Caco-2 (cell line): ENCODE results near the gene VAV2. TPM values are rescaled to one million over a fixed set of nuclear protein-coding genes. Genes with fewer than 3 reads are reported as not detected.

Experiments used
- BruUV-seq: library from RNA; stranded (reverse); fragments of 400-500 nt; replicated peaks from 2 replicates; lab custom pipeline; 2021; lab: Mats Ljungman, UMichigan
- CTCF ChIA-PET: fragments of 300-600 bp; sonication (Branson Sonifier 250); formaldehyde crosslinking; loops from one replicate; lab custom pipeline; 2022; ENCODE audit warnings: antibody characterized with exemption; lab: Charles Lee
- POLR2A ChIA-PET: fragments of 300-600 bp; sonication (Branson Sonifier 250); formaldehyde crosslinking; loops from one replicate; lab custom pipeline; 2022; ENCODE audit warnings: antibody characterized with exemption; lab: Charles Lee
- DNase-seq, 2 experiments: peaks; one replicate each; pipeline versions ENCODE4 v3.0.0 to v3.0.0-alpha.2; 2020 to 2022
- H3K27me3 ChIP-seq: replicated peaks from 2 replicates; pipeline ENCODE4 v1.6.0; 2011; ENCODE audit warnings: low read length; ENCODE audit not compliant: control insufficient read depth, insufficient read depth
- H3K36me3 ChIP-seq: 2 replicates; pipeline ENCODE4 v1.5.1; 2011; ENCODE audit warnings: low read length; ENCODE audit not compliant: control insufficient read depth, insufficient read depth
- H3K4me1 ChIP-seq: fragments of 250-450 bp; sonication (Bioruptor Pico); 2 replicates; pipeline ENCODE4 v1.5.1; 2020; ENCODE audit warnings: mild to moderate bottlenecking
- H3K4me3 ChIP-seq: 2 replicates; pipeline ENCODE4 v1.5.1; 2011; ENCODE audit warnings: low read depth, mild to moderate bottlenecking, control low read depth, low read length
- H3K9me3 ChIP-seq: fragments of 250-450 bp; sonication (Bioruptor Pico); 2 replicates; pipeline ENCODE4 v1.5.1; 2020; ENCODE audit warnings: mild to moderate bottlenecking, moderate library complexity
- H3K27ac Mint-ChIP-seq: one replicate; pipeline ENCODE4 v1.8.0; 2022; ENCODE audit warnings: mixed read lengths; ENCODE audit not compliant: unreplicated experiment
- H3K27me3 Mint-ChIP-seq: one replicate; pipeline ENCODE4 v1.8.0; 2022; ENCODE audit warnings: mixed read lengths; ENCODE audit not compliant: insufficient read depth, unreplicated experiment
- H3K36me3 Mint-ChIP-seq: one replicate; pipeline ENCODE4 v1.8.0; 2022; ENCODE audit warnings: mild to moderate bottlenecking, mixed read lengths; ENCODE audit not compliant: insufficient read depth, unreplicated experiment
- H3K4me1 Mint-ChIP-seq: one replicate; pipeline ENCODE4 v1.8.0; 2022; ENCODE audit warnings: low read depth, mixed read lengths; ENCODE audit not compliant: unreplicated experiment
- H3K4me3 Mint-ChIP-seq: one replicate; pipeline ENCODE4 v1.8.0; 2022; ENCODE audit warnings: mild to moderate bottlenecking, moderate library complexity, mixed read lengths; ENCODE audit not compliant: unreplicated experiment
- H3K9me3 Mint-ChIP-seq: one replicate; pipeline ENCODE4 v1.8.0; 2022; ENCODE audit warnings: mixed read lengths; ENCODE audit not compliant: unreplicated experiment
- intact Hi-C: fragments of 100-400 bp; cut with micrococcal nuclease; formaldehyde crosslinking; loops from one replicate; pipeline ENCODE4 v1.10.0; 2022; ENCODE audit not compliant: unreplicated experiment
- total RNA-seq: library from RNA; stranded (reverse); gene quantifications from 2 replicates; pipeline ENCODE4 v1.2.3, GENCODE V29; 2022
- TF ChIP-seq, protein P1 (sequence below), 2 experiments: fragments of 200-600 bp in 1 of 2; IDR thresholded peaks; 1 replicate in 1 of 2; 2 replicates in 1 of 2; pipeline versions ENCODE4 v1.5.1 to v1.8.0; 2011 to 2022; ENCODE audit warnings: antibody characterized with exemption in 1 of 2, control low read depth in 1 of 2, inconsistent platforms in 1 of 2, low read depth in 1 of 2, low read length in 1 of 2, mild to moderate bottlenecking in 1 of 2, moderate library complexity in 1 of 2; ENCODE audit not compliant: insufficient read depth in 1 of 2, severe bottlenecking in 1 of 2, unreplicated experiment in 1 of 2

VAV2 gene
- total RNA-seq, 1 experiment from 2014 or later: 55.3 TPM

GRCh38 chr9:133733421-133733795 is 258.7 kb downstream of the VAV2 start:
- no peak for DNase-seq
- Histone ChIP-seq H3K27me3 (no peaks in the 10 kb centered on the region), H3K4me1 (no peaks in the 10 kb centered on the region), H3K36me3 (no peaks in the 10 kb centered on the region), H3K9me3 (no peaks in the 10 kb centered on the region), H3K4me3 (no peak overlapping the region)
- Mint-ChIP-seq H3K4me1 (no peaks in the 10 kb centered on the region), H3K4me3 (no peak overlapping the region), H3K27ac (no peak overlapping the region), H3K36me3 (no peaks in the 10 kb centered on the region), H3K9me3 (no peaks in the 10 kb centered on the region), H3K27me3 (peaks cover 8% of the 10 kb centered on the region)
- no TSS peak for BruUV-seq
- ChIA-PET POLR2A (no interaction called here), CTCF (interaction anchor here (1.7 kb wide), 1 partner anchor 9 kb away, joined by 6 read pairs; no protein-coding TSS in a partner anchor)
- TF ChIP-seq, protein P1, sequence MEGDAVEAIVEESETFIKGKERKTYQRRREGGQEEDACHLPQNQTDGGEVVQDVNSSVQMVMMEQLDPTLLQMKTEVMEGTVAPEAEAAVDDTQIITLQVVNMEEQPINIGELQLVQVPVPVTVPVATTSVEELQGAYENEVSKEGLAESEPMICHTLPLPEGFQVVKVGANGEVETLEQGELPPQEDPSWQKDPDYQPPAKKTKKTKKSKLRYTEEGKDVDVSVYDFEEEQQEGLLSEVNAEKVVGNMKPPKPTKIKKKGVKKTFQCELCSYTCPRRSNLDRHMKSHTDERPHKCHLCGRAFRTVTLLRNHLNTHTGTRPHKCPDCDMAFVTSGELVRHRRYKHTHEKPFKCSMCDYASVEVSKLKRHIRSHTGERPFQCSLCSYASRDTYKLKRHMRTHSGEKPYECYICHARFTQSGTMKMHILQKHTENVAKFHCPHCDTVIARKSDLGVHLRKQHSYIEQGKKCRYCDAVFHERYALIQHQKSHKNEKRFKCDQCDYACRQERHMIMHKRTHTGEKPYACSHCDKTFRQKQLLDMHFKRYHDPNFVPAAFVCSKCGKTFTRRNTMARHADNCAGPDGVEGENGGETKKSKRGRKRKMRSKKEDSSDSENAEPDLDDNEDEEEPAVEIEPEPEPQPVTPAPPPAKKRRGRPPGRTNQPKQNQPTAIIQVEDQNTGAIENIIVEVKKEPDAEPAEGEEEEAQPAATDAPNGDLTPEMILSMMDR (IDR thresholded peaks at IDR 0.05; ENCODE audit: insufficient read depth in 1 of 2, low read depth in 1 of 2, low read length in 1 of 2, severe bottlenecking in 1 of 2, unreplicated experiment in 1 of 2): no peak
- intact Hi-C loops: no loop called here

DNA sequence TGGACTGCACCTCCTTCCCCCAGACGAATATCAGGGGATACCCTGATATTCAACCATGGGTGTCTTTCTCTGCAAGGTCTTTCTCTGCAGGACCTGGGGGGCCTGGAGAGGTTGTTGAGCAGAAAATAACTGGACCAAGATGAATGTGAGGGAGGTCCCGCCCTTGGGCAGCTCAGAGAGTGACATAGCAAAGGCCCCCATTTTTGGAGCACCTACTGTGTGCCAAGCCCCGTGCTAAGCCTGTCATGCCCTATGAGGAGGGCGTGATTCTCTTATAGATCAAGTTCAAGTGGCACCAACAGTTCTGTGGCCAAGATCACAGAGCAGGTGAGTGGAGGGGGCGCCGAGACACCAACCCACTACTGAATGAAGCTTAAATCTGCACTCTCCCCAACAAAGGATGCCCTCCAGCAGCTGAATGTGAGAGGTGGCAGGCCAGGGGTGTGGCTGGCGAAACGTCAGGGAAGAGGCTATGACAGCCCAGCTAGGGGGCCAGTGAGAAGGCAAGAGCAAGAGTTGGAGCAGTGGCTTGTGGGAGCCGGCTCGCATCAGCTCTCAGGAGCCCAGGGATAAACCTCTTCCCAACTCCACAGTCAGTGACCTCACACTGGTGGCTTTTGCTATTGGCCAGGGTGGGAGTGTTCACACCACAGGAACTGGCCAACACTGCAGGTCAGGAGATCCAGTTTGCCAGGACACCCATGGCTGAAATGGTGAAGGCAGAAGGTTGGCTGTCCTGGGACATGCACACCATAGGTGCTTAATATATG is 259.3 kb downstream of the VAV2 start:
- H3K27ac Mint-ChIP-seq: no peak overlapping the region
- Histone ChIP-seq H3K4me3 (no peak overlapping the region), H3K36me3 (no peaks in the 10 kb centered on the region), H3K27me3 (no peaks in the 10 kb centered on the region), H3K9me3 (no peaks in the 10 kb centered on the region), H3K4me1 (no peaks in the 10 kb centered on the region)
- POLR2A ChIA-PET: no interaction called here
- TF ChIP-seq, protein P1 (IDR thresholded peaks at IDR 0.05; ENCODE audit: insufficient read depth in 1 of 2, low read depth in 1 of 2, low read length in 1 of 2, severe bottlenecking in 1 of 2, unreplicated experiment in 1 of 2): no peak
- no peaks in the 10 kb centered on the region for H3K36me3 Mint-ChIP-seq
- CTCF ChIA-PET: interaction anchor here (1.7 kb wide), 1 partner anchor 10 kb away, joined by 6 read pairs; no protein-coding TSS in a partner anchor
- no TSS peak for BruUV-seq
- no peak overlapping the region for H3K4me3 Mint-ChIP-seq
- intact Hi-C loops: no loop called here
- no peaks in the 10 kb centered on the region for H3K9me3 Mint-ChIP-seq
- H3K27me3 Mint-ChIP-seq: peaks cover 8% of the 10 kb centered on the region
- H3K4me1 Mint-ChIP-seq: no peaks in the 10 kb centered on the region
- DNase-seq: no peak

DNA sequence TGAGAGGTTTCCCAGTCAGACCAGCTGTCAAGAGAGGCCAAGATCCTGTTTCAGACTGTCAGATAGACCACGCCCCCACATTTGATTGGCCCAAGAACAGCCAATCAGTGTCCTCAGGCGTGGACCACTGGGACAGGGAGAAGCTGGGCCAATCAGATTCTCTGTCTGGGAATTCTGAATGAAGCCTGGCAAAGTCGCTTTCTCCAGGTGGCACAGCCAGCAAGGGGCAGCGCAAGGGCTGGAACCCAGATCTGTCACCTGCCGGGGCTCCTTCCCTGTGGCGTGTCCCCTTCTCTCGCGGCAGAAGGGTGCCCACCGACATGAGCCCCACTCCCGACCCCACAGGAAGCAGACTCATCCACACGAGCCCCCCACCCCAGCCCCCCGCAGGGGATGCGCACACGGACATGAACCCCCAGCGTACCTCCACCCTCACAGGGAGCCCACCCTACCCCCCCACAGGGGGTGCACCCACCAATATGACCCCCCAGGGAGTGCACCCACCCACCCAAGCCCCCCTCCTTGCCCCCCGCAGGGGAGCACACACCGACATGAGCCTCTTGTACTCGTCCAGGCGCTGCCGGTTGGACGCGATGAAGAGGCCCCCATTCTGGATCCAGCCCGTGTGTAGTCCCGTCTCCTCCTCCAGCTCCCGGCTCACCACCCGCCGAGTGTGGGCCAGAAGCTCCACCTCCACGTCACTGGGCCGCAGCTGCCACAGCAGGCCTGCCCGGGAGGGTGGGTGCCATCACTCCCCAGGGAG is 260.1 kb downstream of the VAV2 start:
- ChIA-PET CTCF (interaction anchor here (1.7 kb wide), 1 partner anchor 11 kb away, joined by 6 read pairs; no protein-coding TSS in a partner anchor), POLR2A (no interaction called here)
- H3K36me3 Mint-ChIP-seq: no peaks in the 10 kb centered on the region
- Histone ChIP-seq H3K9me3 (no peaks in the 10 kb centered on the region), H3K27me3 (no peaks in the 10 kb centered on the region), H3K36me3 (no peaks in the 10 kb centered on the region), H3K4me3 (no peak overlapping the region), H3K4me1 (no peaks in the 10 kb centered on the region)
- H3K4me1 Mint-ChIP-seq: no peaks in the 10 kb centered on the region
- peaks cover 8% of the 10 kb centered on the region for H3K27me3 Mint-ChIP-seq
- intact Hi-C loops: no loop called here
- BruUV-seq: no TSS peak
- H3K4me3 Mint-ChIP-seq: no peak overlapping the region
- H3K27ac Mint-ChIP-seq: no peak overlapping the region
- peak; percentile 48 to 73 for DNase-seq
- H3K9me3 Mint-ChIP-seq: no peaks in the 10 kb centered on the region
- TF ChIP-seq, protein P1 (IDR thresholded peaks at IDR 0.05; ENCODE audit: insufficient read depth in 1 of 2, low read depth in 1 of 2, low read length in 1 of 2, severe bottlenecking in 1 of 2, unreplicated experiment in 1 of 2): no peak
